HG03196 (cell line): Measurements from ENCODE around the gene AP1M2.
"Not testable (repeated sequence)": the region's sequence is repeated elsewhere in the genome, so short reads cannot be mapped to it uniquely, and the experiment has no call there.

ENCODE experiments used
- ATAC-seq: cut with Tn5 transposase; IDR thresholded peaks from one replicate; pipeline ENCODE4 v1.9.1; 2021; ENCODE audit not compliant: unreplicated experiment

The AP1M2 gene

DNA sequence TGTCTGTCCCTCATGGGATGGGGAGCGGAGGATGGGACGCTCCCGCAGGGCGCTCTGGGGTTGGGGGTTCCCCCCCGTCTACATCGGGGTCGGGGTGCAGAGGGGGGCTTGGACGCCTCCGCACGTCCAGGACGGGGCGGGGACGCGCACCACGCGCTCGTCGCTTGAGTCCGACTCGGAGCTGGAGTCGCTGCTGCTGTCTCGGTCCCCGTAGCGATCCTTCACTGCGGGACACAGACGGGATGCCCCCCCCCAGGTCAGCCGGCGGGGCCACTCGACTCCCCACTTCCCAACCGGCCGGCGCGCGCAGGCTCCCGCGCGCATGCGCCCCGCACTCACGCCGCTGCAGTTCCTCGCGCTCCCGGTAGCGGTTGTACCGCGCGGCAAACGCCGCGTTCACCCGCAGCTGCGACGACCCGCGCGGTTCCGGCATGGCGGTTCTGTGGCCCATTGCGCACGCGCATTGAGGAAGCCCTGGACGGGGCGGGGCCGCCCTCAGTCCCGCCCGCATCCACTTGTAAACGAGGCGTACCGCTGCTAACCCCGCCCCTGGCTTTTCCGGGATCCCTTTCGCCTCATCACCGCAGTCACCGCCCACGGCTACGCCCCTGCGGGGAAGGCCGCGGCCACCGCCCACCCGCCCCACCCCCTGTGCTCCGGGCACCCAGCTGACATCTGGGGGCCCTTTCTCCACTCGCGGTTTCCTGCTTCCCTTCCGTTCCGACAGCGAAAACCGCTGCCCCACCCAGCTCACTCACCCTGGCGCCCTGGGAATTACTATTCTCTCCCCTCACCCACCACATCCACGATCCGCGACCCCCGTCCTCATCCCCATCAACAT, 21.3 kb downstream of the AP1M2 start, which contains the start of gene KRI1:
TSS of gene KRI1 (minus strand) at position 444 of the 841 bp plus-strand sequence. CDS start at position 433, 11 bp downstream.
- ATAC-seq = peak; percentile 44

DNA sequence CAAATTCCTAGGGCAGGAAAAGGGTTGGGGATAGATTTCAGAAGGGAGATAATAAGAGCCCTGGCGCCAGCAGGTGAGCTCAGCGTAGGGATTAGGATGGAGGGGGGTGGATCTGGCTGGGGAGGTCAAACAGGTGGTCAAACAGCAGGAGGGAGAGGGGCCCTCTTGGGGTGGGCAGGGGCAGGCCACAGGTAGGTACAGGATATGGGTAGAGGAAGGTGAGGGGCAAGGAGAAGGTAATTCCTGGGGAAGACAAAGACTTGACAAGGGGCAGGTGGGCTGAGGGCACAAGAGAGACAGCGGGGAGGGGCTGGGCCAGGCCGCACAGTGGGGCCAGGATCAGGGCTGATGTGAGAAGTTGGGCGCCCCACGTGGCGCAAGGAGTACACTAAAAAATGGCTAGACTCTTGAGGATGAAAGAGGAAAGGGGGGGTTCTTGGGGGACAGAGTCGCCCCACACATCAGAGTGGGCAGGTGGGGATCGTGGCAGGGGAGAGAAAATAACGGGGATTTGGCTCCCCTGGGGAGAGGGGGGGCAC, 22.0 kb downstream of the AP1M2 start:
- ATAC-seq = no peak

- ATAC-seq = no peak
These were observed 24.5 kb downstream of the AP1M2 start for GRCh38 chr19:10562609-10563008.

GRCh38 chr19:10560154-10560553, 27.0 kb downstream of the AP1M2 start:
- ATAC-seq = no peak

- no peak for ATAC-seq
These were observed 29.4 kb downstream of the AP1M2 start for GRCh38 chr19:10557603-10558197.

- ATAC-seq = no peak
These were observed 31.5 kb downstream of the AP1M2 start for GRCh38 chr19:10555610-10555973.

DNA sequence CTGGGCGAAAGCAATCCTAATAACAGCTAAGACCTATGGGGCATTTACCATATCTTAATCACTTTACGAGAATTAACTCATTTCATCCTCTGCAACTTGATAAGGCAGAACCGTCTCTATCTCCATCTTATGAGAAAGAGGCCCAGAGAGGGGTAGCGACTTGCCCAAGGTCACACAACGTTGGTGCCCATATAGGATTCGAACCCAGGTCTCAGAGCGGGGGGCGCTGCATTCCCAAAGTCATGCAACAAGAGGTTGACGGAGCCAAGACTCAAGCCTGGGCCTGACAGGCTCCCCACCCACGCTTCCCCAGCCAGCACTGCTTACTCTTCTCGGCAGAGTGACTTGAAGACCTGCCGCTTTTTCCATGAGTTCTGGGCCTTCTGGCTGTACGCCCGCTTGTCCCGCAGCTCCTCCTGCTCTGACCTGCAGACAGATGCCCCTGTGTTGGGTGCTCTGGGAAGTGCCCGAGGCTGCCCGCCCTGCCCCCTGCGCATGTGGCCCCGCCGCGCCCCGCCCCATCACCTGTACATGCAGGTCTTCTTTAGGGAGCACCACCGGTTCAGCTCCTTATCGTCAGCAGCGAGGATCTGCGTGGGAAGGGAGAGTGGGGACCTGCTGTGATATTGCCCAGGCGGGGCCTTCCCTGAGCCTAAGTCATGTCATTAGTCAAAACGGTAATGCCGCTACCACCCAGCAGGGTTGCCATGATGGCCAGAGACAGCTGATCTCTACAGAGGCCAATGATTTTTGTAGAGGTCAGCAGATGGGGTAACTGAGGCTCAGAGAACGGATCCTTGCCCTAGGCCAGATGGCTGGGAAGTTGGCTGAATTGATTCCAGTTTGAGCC, 32.1 kb downstream of the AP1M2 start:
- no peak for ATAC-seq

DNA sequence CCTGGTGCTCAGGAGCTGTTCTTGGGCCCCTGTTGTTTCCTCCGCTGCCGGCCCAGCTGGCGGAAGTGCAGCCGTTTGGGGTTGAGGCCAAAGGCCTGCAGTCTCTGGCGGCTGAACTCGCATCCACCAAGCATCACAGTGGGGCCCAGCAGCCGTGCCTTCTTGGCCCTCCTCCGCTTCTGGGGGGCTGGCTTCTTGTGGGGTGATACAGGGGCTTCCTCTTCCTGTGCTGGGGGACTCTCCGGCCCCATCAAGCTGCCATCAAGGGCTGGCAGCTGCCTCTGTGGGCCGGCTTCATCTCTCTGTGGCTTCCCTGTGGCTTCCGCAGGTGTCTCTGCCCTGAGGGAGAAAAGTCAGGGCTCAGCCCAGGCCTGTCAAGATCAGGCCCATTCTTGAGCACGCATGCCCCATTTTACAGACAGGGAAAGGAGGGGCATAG, 33.1 kb downstream of the AP1M2 start:
- ATAC-seq = peak; percentile 47

DNA sequence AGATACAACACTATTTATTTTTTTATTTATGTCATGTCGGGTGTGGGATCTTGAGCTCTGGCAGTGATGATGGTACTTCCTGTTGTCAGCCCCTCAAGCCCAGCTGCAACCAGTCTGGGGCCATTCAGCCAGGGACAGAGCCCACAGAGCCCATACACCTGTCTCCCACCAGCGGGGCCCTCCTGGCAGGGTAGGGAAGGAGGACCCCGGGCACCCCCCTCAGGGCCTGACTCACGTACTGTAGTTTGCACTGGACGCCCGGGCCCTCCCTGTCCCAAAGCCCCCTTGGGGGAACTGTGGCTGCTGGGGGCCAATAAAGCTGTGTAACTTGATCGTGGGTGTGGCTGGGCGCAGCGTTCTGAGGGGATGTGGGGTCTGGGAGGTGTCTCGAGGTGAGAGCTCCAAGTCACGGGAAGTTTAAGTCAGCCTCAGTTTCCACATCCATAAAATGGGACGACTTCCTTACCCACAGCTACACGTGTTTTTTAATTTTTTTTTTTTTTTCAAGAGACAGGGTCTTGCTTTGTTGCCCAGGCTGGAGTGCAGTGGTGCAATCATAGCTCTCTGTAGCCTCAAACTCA, 33.9 kb downstream of the AP1M2 start:
- no peak for ATAC-seq

DNA sequence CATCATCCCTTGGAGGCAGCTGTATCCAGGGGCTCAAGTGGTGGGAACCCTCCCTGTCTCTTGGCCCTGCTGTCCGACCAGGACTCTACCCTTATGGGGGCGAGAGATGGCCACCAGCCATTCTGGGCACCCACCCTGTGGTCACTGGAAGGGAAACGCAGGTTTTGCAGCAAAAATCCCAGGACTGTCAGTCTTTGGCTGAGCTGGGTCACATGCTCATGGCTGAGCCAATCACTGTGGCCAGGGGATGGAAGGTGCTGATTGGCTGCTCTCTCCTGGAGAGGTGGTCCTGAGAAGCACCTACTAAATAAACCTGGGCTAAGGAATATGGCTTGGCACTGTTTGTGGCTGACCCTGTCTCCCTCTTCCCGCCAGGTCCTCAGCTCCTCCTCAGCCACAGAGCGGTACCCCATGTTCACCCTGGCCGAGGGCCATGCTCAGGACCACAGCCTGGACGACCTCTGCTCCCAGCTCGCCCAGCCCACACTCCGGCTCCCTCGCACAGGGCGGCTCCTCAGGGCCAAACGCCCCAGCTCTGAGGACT, 34.5 kb downstream of the AP1M2 start:
- no peak for ATAC-seq

DNA sequence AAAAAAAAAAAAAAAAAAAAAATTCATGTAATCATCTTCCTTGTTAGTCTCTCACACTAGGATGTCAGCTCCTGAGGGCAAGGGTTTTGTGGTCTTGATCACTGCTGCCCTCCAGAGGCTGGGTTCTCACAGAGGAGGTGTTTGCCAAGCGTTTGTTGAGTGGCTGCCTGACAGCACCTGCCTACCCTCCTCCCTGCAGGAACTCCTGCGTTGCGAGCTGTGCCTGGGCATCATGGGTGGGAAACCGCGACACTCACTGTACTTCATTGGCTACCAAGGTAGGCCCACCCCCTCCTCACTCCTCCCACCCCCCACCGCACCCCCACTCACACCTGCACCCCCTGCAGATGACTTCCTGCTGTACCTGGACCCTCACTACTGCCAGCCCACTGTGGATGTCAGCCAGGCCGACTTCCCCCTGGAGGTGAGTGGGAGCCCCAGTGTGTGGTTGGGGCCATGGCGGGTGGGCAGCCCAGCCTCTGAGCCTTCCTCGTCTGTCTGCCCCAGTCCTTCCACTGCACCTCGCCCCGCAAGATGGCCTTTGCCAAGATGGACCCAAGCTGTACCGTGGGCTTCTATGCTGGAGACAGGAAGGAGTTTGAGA, 35.3 kb downstream of the AP1M2 start:
- ATAC-seq = no peak

- not testable (repeated sequence) for ATAC-seq
These were observed 36.1 kb downstream of the AP1M2 start for GRCh38 chr19:10551006-10551405.

GRCh38 chr19:10550336-10550735, 36.8 kb downstream of the AP1M2 start:
- ATAC-seq = no peak

DNA sequence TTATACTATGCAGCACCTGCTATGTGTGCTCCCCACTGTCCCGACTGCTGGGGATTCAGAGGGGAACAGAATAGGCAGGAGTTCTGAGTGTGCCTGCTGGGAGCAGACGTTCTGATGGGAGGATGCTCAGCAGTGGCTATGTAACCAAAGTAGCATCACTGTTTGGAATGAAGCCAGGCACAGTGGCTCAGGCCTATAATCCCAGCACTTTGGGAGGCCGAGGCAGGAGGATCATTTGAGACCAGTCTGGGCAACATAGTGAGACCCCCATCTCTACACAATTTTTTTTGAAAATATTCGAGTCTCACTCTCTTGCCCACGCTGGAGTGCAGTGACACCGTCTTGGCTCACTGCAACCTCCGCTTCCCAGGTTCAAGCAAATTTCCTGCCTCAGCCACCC, 37.4 kb downstream of the AP1M2 start:
- no peak for ATAC-seq

- no peak for ATAC-seq
These were observed 38.3 kb downstream of the AP1M2 start for GRCh38 chr19:10548746-10549276.

- no peak for ATAC-seq
These were observed 40.3 kb downstream of the AP1M2 start for GRCh38 chr19:10546817-10547216.

- no peak for ATAC-seq
These were observed 42.3 kb downstream of the AP1M2 start for GRCh38 chr19:10544753-10545251.

DNA sequence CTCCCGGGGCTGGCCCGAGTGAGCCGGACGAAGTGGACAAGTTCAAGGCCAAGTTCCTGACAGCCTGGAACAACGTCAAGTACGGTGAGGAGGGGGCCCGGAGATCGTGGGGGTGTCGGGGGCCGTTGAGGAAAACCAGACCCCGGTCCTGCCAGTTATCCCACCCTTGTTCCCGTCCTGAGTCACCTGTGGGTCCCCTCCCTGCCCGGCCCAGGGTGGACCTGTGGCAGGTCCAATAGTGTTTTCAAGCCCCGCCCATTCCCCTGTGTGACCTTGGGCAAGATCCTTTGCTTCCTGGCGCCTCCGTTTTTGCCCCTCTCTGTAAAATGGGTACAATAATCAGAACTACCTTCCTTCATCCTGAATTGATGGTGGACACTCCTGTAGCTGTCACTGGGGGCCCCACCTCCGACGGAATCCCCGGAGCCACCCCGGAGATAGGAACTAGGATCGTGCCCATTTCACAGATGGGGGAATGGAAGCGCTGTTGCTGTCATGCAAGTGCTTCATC, 42.8 kb downstream of the AP1M2 start:
- no peak for ATAC-seq

DNA sequence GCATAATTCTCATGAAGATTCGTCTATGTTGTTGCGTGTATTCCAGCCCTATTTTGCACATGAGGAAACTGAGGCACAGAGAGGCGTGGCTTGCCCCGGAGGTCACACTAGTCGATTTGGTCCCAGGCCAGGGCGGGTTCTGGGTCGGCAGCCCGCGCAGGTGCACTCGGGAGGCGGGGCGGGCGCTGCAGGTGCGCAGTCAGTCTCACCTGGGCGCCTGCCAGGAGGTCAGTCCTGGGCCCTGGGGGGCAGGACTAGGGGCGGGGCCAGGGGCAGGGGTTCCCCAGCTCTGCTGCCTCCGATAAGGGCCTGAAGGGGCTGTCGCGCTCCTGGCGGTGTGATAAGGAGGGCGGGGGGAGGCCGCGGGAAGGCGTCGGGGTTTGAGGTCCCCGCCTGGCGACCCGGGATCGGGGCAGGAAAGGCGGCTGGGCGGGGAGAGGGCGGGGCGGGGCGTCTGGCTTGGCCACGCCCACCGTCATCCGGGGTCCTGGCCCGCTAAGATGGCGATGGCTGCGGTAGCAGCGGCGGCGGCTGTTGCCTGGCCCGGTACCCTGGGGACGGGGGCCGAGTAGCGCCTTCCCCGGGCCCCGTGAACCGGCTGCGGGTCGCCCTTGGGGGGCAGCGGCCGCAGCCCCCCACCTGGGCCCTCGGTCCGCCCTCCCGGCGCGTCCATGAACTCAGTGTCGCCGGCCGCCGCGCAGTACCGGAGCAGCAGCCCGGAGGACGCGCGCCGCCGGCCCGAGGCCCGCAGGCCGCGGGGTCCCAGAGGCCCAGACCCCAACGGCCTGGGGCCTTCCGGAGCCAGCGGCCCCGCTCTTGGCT, 43.5 kb downstream of the AP1M2 start, which contains the start of gene ATG4D:
TSS of gene ATG4D (plus strand) at position 485 of the 822 bp plus-strand sequence. CDS start at position 672, 187 bp downstream.
- ATAC-seq = peak; percentile 58
